AG08396 (cell line): Measurements from ENCODE around the gene IDH2.
"Not testable (repeated sequence)": the region's sequence is repeated elsewhere in the genome, so short reads cannot be mapped to it uniquely, and the experiment has no call there.

Experiments
- DNase-seq: peaks from one replicate; pipeline ENCODE4 v3.0.0; 2012; ENCODE audit warnings: low spot score, mixed read lengths

The IDH2 gene

GRCh38 chr15:90083954-90084607 lies 18.2 kb downstream of the IDH2 start:
- no peak for DNase-seq

GRCh38 chr15:90083419-90083818 lies 18.8 kb downstream of the IDH2 start:
- DNase-seq, result no peak

GRCh38 chr15:90082140-90082715 lies 20.0 kb downstream of the IDH2 start:
- no peak for DNase-seq

GRCh38 chr15:90080818-90081393 lies 21.4 kb downstream of the IDH2 start:
- no peak for DNase-seq

- no peak for DNase-seq
Observed at GRCh38 chr15:90080458-90080755, 21.9 kb downstream of the IDH2 start.

GRCh38 chr15:90079619-90080457 lies 22.4 kb downstream of the IDH2 start:
- DNase-seq, result no peak

- DNase-seq, result no peak
Observed at GRCh38 chr15:90078965-90079364, 23.3 kb downstream of the IDH2 start.

- DNase-seq, result no peak
Observed at GRCh38 chr15:90076716-90077115, 25.6 kb downstream of the IDH2 start.

- DNase-seq, result no peak
Observed at GRCh38 chr15:90075420-90076289, 26.6 kb downstream of the IDH2 start.

GRCh38 chr15:90074916-90075315 lies 27.4 kb downstream of the IDH2 start:
- no peak for DNase-seq

GRCh38 chr15:90074023-90074422 lies 28.2 kb downstream of the IDH2 start:
- DNase-seq, result no peak

GRCh38 chr15:90072978-90073640 lies 29.2 kb downstream of the IDH2 start:
- no peak for DNase-seq

GRCh38 chr15:90071220-90071807 lies 31.0 kb downstream of the IDH2 start:
- DNase-seq, result peak; percentile 82

GRCh38 chr15:90070623-90071022 lies 31.6 kb downstream of the IDH2 start:
- not testable (repeated sequence) for DNase-seq

- no peak for DNase-seq
Observed at GRCh38 chr15:90067953-90068606, 34.2 kb downstream of the IDH2 start.

GRCh38 chr15:90067181-90067952 lies 34.9 kb downstream of the IDH2 start:
- DNase-seq, result no peak

GRCh38 chr15:90065682-90066049 lies 36.6 kb downstream of the IDH2 start:
- no peak for DNase-seq

GRCh38 chr15:90064911-90065681 lies 37.2 kb downstream of the IDH2 start:
- DNase-seq, result no peak

GRCh38 chr15:90063770-90064247 lies 38.5 kb downstream of the IDH2 start:
- DNase-seq, result no peak
